Measurements from ENCODE around the gene SPACA9. TPM values are rescaled to one million over a fixed set of nuclear protein-coding genes. Genes with fewer than 3 reads are reported as not detected.

Gene SPACA9
- total RNA-seq, 1 experiment from 2014 or later: 1.3 TPM

GRCh38 chr9:132894346-132894745, 15.6 kb downstream of the SPACA9 start:
- Histone ChIP-seq H3K9me3 (ENCODE audit: control insufficient read depth, low read depth, low read length) (no peaks in the 10 kb centered on the region), H3K4ac (ENCODE audit: low read depth, low read length) (no peak overlapping the region), H4K5ac (ENCODE audit: insufficient read length, low read depth, low read length) (no peak overlapping the region), H2BK120ac (ENCODE audit: low read depth, low read length, poor library complexity, severe bottlenecking) (no peak overlapping the region), H2BK15ac (ENCODE audit: low read depth, low read length) (no peak overlapping the region), H3K79me2 (ENCODE audit: insufficient read depth, low read length) (no peaks in the 10 kb centered on the region), H3K27me3 (ENCODE audit: insufficient read depth, low read length) (no peaks in the 10 kb centered on the region), H4K91ac (ENCODE audit: insufficient read length, low read depth, low read length) (no peak overlapping the region), H3K14ac (ENCODE audit: insufficient read depth, low read length) (no peak overlapping the region), H3T11ph (ENCODE audit: low read length) (no peak overlapping the region), H3K23me2 (ENCODE audit: insufficient read length, low read depth, low read length, poor library complexity, severe bottlenecking) (no peaks in the 10 kb centered on the region), H4K8ac (replicated peaks; ENCODE audit: insufficient read length, low read depth, low read length) (no peak overlapping the region), H2AFZ (ENCODE audit: low read length) (no peak overlapping the region), H3K4me1 (ENCODE audit: insufficient read depth, low read length) (no peaks in the 10 kb centered on the region), H2AK5ac (ENCODE audit: insufficient read length, low read length) (no peak overlapping the region), H3K56ac (ENCODE audit: insufficient read length, low read depth, low read length) (no peak overlapping the region), H3K79me1 (ENCODE audit: insufficient read depth, low read depth, low read length, poor library complexity, severe bottlenecking) (no peaks in the 10 kb centered on the region), H3K27ac (ENCODE audit: insufficient read length, low read depth, low read length) (no peak overlapping the region), H3K18ac (ENCODE audit: insufficient read length, low read depth, low read length) (no peak overlapping the region), H2BK20ac (ENCODE audit: low read depth, low read length, poor library complexity, severe bottlenecking) (no peak overlapping the region), H3K23ac (ENCODE audit: insufficient read length, low read depth, low read length) (no peak overlapping the region), H3K9ac (ENCODE audit: extremely low read depth, insufficient read length, low read length) (no peak overlapping the region), H4K20me1 (ENCODE audit: control insufficient read depth, insufficient read depth, insufficient read length) (no peaks in the 10 kb centered on the region), H3K4me2 (ENCODE audit: insufficient read depth, insufficient read length, low read length) (no peak overlapping the region), H2BK5ac (ENCODE audit: insufficient read length, low read length) (no peak overlapping the region), H2BK12ac (ENCODE audit: insufficient read length, low read depth, low read length) (no peak overlapping the region)
- Mint-ChIP-seq H3K36me3 (ENCODE audit: insufficient read depth in 1 of 3, low read depth in 3 of 3) (peaks cover 10 to 42% (median 26%) of the 10 kb centered on the region in 3 experiments), H3K27me3 (ENCODE audit: low read depth) (no peaks in the 10 kb centered on the region), H3K4me1 (peaks cover 3 to 4% of the 10 kb centered on the region in 2 experiments; a peak in 2 of 4 replicates), H3K9me3 (no peaks in the 10 kb centered on the region), H3K4me3 (no peak overlapping the region), H3K27ac (no peak overlapping the region)
- no CpG with 5 or more reads among the region's 5 CpGs for WGBS (ENCODE audit: extremely low coverage, insufficient read length, low lambda C conversion rate)
- no peak for DNase-seq
- TF ChIP-seq CTCF (conservative IDR thresholded peaks at IDR 0.05): no peak

Measured in H9 (cell line).